ENCODE results near the gene SLC35A4. TPM values are rescaled to one million over a fixed set of nuclear protein-coding genes. Genes with fewer than 3 reads are reported as not detected.

The SLC35A4 gene
- total and polyA plus RNA-seq, 2 of the 8 experiments (the other 6 are each of a cell fraction or from before 2014, with no cell fraction given) = 78.6 to 133 TPM

- TF ChIP-seq, protein P1, sequence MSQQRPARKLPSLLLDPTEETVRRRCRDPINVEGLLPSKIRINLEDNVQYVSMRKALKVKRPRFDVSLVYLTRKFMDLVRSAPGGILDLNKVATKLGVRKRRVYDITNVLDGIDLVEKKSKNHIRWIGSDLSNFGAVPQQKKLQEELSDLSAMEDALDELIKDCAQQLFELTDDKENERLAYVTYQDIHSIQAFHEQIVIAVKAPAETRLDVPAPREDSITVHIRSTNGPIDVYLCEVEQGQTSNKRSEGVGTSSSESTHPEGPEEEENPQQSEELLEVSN (IDR thresholded peaks at IDR 0.05) = peak; percentile 80
- TF ChIP-seq ASH2L (IDR thresholded peaks at IDR 0.05; ENCODE audit: low read length) = no peak
Measured at GRCh38 chr5:140547508-140548299, 16.9 kb upstream of the SLC35A4 start, which contains the start of gene EIF4EBP3 (continued).
